IPS-NIHi7 (cell line): ENCODE results near the gene PTMA.
"Not testable (repeated sequence)": the region's sequence is repeated elsewhere in the genome, so short reads cannot be mapped to it uniquely, and the experiment has no call there.

ENCODE experiments used
- DNase-seq: peaks from one replicate; pipeline ENCODE4 v3.0.0; 2012; ENCODE audit warnings: mixed read lengths; ENCODE audit errors: extremely low spot score

The PTMA gene

GRCh38 chr2:231715988-231716616 is 7.8 kb downstream of the PTMA start:
- no peak for DNase-seq

- no peak for DNase-seq
These were observed 8.4 kb downstream of the PTMA start for GRCh38 chr2:231716666-231717280.

- peak; percentile 82 for DNase-seq
These were observed 9.2 kb downstream of the PTMA start for GRCh38 chr2:231717281-231718171.

- DNase-seq: no peak
These were observed 10.5 kb downstream of the PTMA start for GRCh38 chr2:231718799-231719198.

- DNase-seq: no peak
These were observed 12.1 kb downstream of the PTMA start for GRCh38 chr2:231720292-231720986.

- DNase-seq: no peak
These were observed 13.0 kb downstream of the PTMA start for GRCh38 chr2:231720987-231721966.

- no peak for DNase-seq
These were observed 14.5 kb downstream of the PTMA start for GRCh38 chr2:231722721-231723307.

- DNase-seq: no peak
These were observed 17.2 kb downstream of the PTMA start for GRCh38 chr2:231725476-231725875.

GRCh38 chr2:231726276-231726675 is 18.0 kb downstream of the PTMA start:
- DNase-seq: no peak

- DNase-seq: no peak
These were observed 19.3 kb downstream of the PTMA start for GRCh38 chr2:231727621-231728020.

- DNase-seq: peak; percentile 36
These were observed 24.3 kb downstream of the PTMA start for GRCh38 chr2:231732604-231733003.

GRCh38 chr2:231737761-231738160 is 29.4 kb downstream of the PTMA start:
- no peak for DNase-seq

- no peak for DNase-seq
These were observed 35.2 kb downstream of the PTMA start for GRCh38 chr2:231743376-231744116.

- DNase-seq: peak; percentile 48
These were observed 37.1 kb downstream of the PTMA start for GRCh38 chr2:231745303-231746038.

GRCh38 chr2:231748153-231748896 is 40.0 kb downstream of the PTMA start:
- DNase-seq: not testable (repeated sequence)

- not testable (repeated sequence) for DNase-seq
These were observed 40.7 kb downstream of the PTMA start for GRCh38 chr2:231749016-231749415.

GRCh38 chr2:231751042-231751815 is 42.9 kb downstream of the PTMA start:
- DNase-seq: no peak

GRCh38 chr2:231752061-231752460 is 43.7 kb downstream of the PTMA start:
- DNase-seq: no peak
